Esophagus muscularis mucosa (tissue), 4 donors: ENCODE measurements around the gene DMPK. TPM values are rescaled to one million over a fixed set of nuclear protein-coding genes. Genes with fewer than 3 reads are reported as not detected.

Source experiments
- DNase-seq: peaks from one replicate; pipeline ENCODE4 v3.0.0-alpha.2; 2017; ENCODE audit errors: extremely low spot score
- H3K27ac ChIP-seq, 4 donors: fragments of 200-600 bp; sonication (generic); replicated peaks in 1 of 4; 1 replicate in 3 of 4; 2 replicates in 1 of 4; pipeline ENCODE4 v1.5.1; 2016 to 2019; ENCODE audit warnings: mild to moderate bottlenecking in 1 of 4
- H3K27me3 ChIP-seq, 4 donors: fragments of 200-600 bp; sonication (generic); one replicate each; pipeline versions ENCODE4 v1.5.1 to v1.6.0; 2016 to 2019
- H3K36me3 ChIP-seq, 4 donors: fragments of 200-600 bp; sonication (generic); one replicate each; pipeline ENCODE4 v1.5.1; 2016 to 2019
- H3K4me1 ChIP-seq, 4 donors: fragments of 200-600 bp; sonication (generic); one replicate each; pipeline ENCODE4 v1.5.1; 2016 to 2019
- H3K4me3 ChIP-seq, 4 donors: fragments of 200-600 bp; sonication (generic); 1 replicate in 2 of 4; 2 replicates in 2 of 4; pipeline ENCODE4 v1.5.1; 2016 to 2019; ENCODE audit warnings: mild to moderate bottlenecking in 4 of 4, moderate library complexity in 1 of 4
- H3K9me3 ChIP-seq, 4 donors: fragments of 200-600 bp; sonication (generic); 1 replicate in 3 of 4; 2 replicates in 1 of 4; pipeline ENCODE4 v1.5.1; 2016 to 2019
- CTCF ChIP-seq, 3 experiments: fragments of 200-600 bp in 2 of 3; fragments of 450-650 bp in 1 of 3; sonication (generic) in 2 of 3; IDR thresholded peaks; one replicate each; pipeline ENCODE4 v1.5.1; 2017 to 2019; ENCODE audit warnings: antibody characterized with exemption in 3 of 3, mild to moderate bottlenecking in 2 of 3, moderate library complexity in 1 of 3
- EP300 ChIP-seq: sonication (generic); formaldehyde crosslinking; IDR thresholded peaks from one replicate; pipeline ENCODE4 v1.6.1; 2017; ENCODE audit warnings: antibody characterized with exemption
- POLR2A ChIP-seq: fragments of 450-650 bp; IDR thresholded peaks from one replicate; pipeline ENCODE4 v1.6.1; 2017; ENCODE audit warnings: antibody characterized with exemption, moderate library complexity, mild to moderate bottlenecking, low read depth
- POLR2AphosphoS5 ChIP-seq, 2 donors: sonication (generic); formaldehyde crosslinking; IDR thresholded peaks; one replicate each; pipeline ENCODE4 v1.6.1; 2017; ENCODE audit warnings: antibody characterized with exemption in 2 of 2
- WGBS: methylation state at CpG from one replicate; pipeline ENCODE4 v1.1.5; 2018; 5-methylcytosine and 5-hydroxymethylcytosine counted together
- intact Hi-C: fragments of 100-400 bp; cut with DNase I; formaldehyde crosslinking; loops from one replicate; pipeline ENCODE4 v1.15.1; 2023
- total RNA-seq, 4 donors: library from RNA; depleted of rRNA; stranded (reverse); fragments of >200 nt; gene quantifications; one replicate each; pipeline versions ENCODE4 v1.1.0 to v1.2.1, GENCODE V29; 2016

The DMPK gene
- total RNA-seq, 4 donors from 2014 or later, result 247 to 487 (median 347) TPM

DNA sequence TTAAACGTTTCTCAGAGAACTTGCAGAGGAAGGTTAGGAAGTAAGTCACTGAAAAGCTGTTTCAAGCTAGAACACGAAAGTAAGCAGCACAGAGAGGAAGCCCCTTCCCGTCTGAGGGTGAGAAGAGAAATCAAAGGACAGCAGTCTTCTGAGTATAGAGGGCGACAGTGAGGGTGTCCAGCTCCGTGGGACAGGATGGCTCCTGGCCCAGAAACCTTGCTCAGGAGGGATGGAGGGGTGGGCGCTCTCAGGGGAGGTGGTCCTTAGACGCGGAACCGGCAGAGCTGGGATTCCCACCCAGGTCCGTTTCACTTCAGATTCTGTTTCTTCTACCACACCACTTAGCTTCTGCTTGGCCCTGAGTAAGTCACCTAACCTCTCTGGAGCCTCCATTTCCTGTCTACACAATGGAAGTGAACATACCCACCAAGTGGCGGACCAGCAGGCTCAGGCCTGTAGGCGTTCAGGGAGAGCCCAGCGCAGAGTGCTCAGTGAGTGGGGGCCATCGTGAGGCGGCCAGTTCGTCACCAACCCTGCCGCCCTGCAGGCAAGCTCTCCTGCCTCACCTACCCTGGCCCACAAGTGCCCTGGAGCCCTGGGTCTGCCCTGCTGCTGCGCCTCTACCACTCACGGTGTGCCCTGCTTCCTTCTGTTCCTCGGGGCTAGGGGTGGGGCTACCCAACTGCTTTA is 38.3 kb upstream of the DMPK start:
- Histone ChIP-seq H3K27me3 (peaks cover 0 to 7% (median under 1%) of the 10 kb centered on the region in 4 donors), H3K4me3 (no peak overlapping the region), H3K9me3 (no peaks in the 10 kb centered on the region), H3K36me3 (peaks cover 23 to 77% (median 59%) of the 10 kb centered on the region in 4 donors), H3K4me1 (peaks cover 7 to 33% (median 23%) of the 10 kb centered on the region in 4 donors), H3K27ac (no peak overlapping the region)
- no peak for TF ChIP-seq POLR2AphosphoS5 (IDR thresholded peaks at IDR 0.05)
- no peak for TF ChIP-seq EP300
- no peak for TF ChIP-seq CTCF (IDR thresholded peaks at IDR 0.05)
- no peak for TF ChIP-seq POLR2A
- 72% methylated on average over 16 of the region's 20 CpGs for WGBS
- intact Hi-C loops, result no loop called here
- DNase-seq, result no peak

- intact Hi-C loops, result loop anchor here (5.0 kb wide), 1 partner anchor 63 kb away; no protein-coding TSS in a partner anchor
- Histone ChIP-seq H3K27ac (no peak overlapping the region), H3K9me3 (no peaks in the 10 kb centered on the region), H3K4me3 (no peak overlapping the region), H3K4me1 (peaks cover 13 to 41% (median 30%) of the 10 kb centered on the region in 4 donors), H3K27me3 (peaks cover 0 to 15% (median 5%) of the 10 kb centered on the region in 4 donors), H3K36me3 (peaks cover 15 to 69% (median 51%) of the 10 kb centered on the region in 4 donors)
- no peak for DNase-seq
- 86% methylated on average over 5 of the region's 6 CpGs for WGBS
- TF ChIP-seq POLR2A (no peak), POLR2AphosphoS5 (IDR thresholded peaks at IDR 0.05) (no peak), CTCF (IDR thresholded peaks at IDR 0.05) (no peak), EP300 (no peak)
Measured at GRCh38 chr19:45819769-45820168, 37.5 kb upstream of the DMPK start.

GRCh38 chr19:45817725-45818301 is 35.5 kb upstream of the DMPK start:
- WGBS, result 75% methylated on average over 10 of the region's 19 CpGs

GRCh38 chr19:45817010-45817724 is 34.9 kb upstream of the DMPK start:
- H3K36me3 ChIP-seq, result peaks cover 0 to 43% (median 27%) of the 10 kb centered on the region in 4 donors
- intact Hi-C loops, result loop anchor here (5.0 kb wide), 1 partner anchor 65 kb away; no protein-coding TSS in a partner anchor
- 18% methylated on average over 24 of the region's 24 CpGs for WGBS
- H3K9me3 ChIP-seq, result no peaks in the 10 kb centered on the region
- TF ChIP-seq POLR2AphosphoS5 (IDR thresholded peaks at IDR 0.05) (peak; percentile 37 to 73), EP300 (no peak), CTCF (IDR thresholded peaks at IDR 0.05) (peak; percentile 90 to 98 (median 94))
- no peak overlapping the region for H3K27ac ChIP-seq
- peaks cover 14 to 30% (median 23%) of the 10 kb centered on the region in 4 donors for H3K4me1 ChIP-seq
- peak; percentile 98 for DNase-seq
- H3K4me3 ChIP-seq, result no peak overlapping the region
- H3K27me3 ChIP-seq, result peaks cover 0 to 34% (median 10%) of the 10 kb centered on the region in 4 donors

More at GRCh38 chr19:45817725-45818301, 35.5 kb upstream of the DMPK start:
- TF ChIP-seq CTCF (IDR thresholded peaks at IDR 0.05) (no peak), POLR2AphosphoS5 (IDR thresholded peaks at IDR 0.05) (no peak), EP300 (no peak), POLR2A (no peak)
- Histone ChIP-seq H3K27me3 (peaks cover 0 to 27% (median 8%) of the 10 kb centered on the region in 4 donors), H3K27ac (no peak overlapping the region), H3K36me3 (peaks cover 0 to 49% (median 33%) of the 10 kb centered on the region in 4 donors), H3K4me3 (no peak overlapping the region), H3K9me3 (no peaks in the 10 kb centered on the region), H3K4me1 (peaks cover 14 to 30% (median 23%) of the 10 kb centered on the region in 4 donors)
- intact Hi-C loops, result loop anchor here (5.0 kb wide), 1 partner anchor 64 kb away; no protein-coding TSS in a partner anchor
- DNase-seq, result no peak
